GM19324 (cell line): ENCODE data around the gene RNF175.

Source experiments
- ATAC-seq: cut with Tn5 transposase; IDR thresholded peaks from one replicate; pipeline ENCODE4 v1.9.1; 2021; ENCODE audit warnings: mild to moderate bottlenecking, moderate library complexity; ENCODE audit not compliant: unreplicated experiment, low FRiP score

Gene RNF175

DNA sequence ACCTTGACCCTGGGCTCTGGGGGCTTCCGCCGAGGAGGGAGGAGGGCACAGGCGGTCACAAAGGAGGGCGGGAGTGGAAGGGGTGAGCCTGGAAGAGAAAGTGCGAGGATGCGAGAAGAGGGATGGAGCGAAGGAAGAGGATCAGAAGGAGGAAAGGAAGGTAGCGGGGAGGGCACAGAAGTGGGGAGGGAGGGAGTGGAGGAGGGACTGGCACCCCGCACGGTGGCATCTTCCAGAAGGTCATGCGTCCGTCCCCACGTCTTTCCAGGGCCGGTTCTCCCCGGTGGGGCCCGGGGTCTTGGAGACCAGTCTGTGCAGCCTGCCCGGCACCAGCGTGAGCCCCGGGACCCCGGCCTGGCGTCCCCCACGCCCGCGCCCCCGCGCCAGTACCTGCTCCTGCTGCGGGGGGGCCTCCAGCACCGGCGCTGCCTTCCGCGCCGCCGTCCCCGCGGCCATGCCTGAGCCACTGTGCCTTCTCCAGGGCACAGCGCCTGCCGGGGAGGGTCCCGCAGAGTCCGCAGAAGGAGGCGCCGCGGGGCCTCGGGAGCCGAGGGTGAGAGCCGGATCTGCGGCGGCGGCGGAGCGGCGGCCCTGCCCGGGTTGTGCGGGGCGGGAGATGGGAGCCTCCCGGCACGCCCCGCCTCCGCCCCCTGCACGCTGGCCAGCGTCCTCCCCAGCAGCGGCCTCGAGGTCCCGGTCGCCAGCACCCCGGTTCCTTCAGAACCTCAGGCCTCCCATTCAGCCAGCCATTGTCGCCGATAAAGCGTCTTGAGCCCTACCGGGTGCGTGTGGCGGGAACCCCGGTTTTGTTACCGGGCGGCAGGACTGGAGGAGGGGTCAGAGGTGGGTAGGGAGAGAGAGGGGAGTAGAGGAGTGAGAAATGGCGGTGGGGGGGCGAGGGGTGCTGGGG lies at the start of gene RNF175:
Gene RNF175 (minus strand): TSS at position 618 of the 910 bp plus-strand sequence. CDS start 162 bp downstream, at position 456.
- ATAC-seq: no peak

DNA sequence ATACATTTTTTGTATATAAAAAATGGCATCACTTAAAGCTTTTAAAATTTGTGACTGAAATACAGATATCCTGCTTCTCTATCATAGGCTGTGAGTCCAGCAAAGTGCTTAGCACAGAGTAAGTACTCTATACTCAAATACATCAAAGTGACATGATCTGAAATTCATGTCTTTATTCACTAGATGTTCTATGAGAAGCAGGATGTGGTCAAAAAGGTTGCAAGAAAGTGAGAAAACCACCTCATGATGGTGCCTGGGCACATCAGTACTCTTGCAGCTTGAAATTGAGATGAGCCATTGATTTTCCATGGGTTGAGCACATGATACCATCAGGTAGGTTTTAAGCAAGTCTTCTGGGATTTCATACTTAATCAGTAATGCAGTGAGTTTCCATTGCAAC lies 49.5 kb upstream of the RNF175 start:
- ATAC-seq: no peak

DNA sequence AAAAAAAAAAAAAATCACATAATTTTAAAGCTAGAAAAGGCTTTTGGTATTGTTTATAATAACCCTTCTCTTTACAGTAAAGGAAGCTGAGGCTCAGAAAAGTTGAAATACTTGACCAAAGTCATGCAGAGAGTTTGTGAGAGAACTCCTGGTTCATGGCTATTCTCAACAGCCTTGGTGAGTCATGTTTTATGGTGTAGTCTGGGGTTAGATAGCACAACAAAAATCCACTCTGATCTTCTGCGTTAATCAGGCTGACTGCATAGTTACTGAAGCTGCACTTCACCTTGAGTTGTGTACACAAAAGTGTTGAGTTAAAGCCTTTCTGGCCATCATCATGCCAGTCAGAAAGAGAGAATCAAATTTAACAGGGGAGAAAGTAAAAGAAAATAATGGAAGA lies 48.4 kb upstream of the RNF175 start:
- ATAC-seq: no peak

DNA sequence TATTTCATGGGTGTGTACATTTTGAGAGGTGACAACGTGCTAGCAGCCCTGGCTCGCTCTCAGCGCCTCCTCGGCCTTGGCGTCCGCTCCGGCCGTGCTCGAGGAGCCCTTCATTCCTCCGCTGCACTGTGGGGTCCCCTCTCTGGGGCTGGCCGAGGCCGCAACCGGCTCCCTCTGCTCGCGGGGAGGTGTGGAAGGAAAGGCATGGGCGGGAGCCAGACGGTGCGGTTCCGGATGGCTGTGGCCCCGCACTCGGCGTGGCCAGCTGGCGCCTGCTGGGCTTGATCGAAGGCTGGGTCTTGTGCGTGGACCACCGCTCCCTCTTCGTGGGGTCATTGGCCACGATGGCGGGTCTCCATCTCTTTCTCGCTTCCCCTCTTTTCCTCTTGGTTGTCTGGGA lies 46.2 kb upstream of the RNF175 start:
- ATAC-seq: no peak

DNA sequence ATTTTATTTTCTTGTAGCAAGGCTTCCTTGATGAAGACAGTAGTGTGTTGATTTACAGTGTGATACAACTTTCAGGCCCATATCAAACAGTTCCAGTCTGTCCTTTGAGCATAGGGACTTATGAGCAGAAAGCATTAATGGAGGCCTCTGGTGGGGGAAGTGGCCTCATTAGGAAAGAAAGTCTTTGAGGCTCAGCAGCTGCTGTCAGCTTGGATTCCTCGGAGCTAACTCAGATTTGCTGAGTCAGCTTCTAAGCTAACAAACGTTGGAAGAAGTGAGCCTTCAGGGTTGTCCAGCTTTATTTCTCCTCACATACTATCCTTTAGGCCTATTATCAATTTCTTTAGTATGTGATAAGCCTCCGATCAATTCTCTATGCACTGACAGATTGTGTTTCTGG lies 44.9 kb upstream of the RNF175 start:
- no peak for ATAC-seq

DNA sequence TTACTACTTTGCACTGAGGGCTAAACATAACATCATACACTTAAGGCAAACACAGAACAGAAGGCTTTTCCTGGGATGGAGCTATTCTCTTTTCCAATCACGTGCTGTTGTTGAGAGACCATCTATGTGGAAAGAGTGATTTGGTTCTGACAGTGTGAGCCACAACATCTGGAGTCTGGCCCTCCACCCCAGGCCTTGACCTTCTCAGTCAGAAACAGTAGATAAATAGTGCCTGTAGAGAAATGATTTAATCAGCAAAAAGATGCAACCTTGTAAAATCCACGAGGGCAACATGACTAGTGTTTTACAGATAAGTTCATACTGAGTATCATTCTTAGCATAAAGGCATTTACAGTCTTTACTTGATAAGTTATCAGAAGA lies 39.9 kb upstream of the RNF175 start:
- no peak for ATAC-seq

DNA sequence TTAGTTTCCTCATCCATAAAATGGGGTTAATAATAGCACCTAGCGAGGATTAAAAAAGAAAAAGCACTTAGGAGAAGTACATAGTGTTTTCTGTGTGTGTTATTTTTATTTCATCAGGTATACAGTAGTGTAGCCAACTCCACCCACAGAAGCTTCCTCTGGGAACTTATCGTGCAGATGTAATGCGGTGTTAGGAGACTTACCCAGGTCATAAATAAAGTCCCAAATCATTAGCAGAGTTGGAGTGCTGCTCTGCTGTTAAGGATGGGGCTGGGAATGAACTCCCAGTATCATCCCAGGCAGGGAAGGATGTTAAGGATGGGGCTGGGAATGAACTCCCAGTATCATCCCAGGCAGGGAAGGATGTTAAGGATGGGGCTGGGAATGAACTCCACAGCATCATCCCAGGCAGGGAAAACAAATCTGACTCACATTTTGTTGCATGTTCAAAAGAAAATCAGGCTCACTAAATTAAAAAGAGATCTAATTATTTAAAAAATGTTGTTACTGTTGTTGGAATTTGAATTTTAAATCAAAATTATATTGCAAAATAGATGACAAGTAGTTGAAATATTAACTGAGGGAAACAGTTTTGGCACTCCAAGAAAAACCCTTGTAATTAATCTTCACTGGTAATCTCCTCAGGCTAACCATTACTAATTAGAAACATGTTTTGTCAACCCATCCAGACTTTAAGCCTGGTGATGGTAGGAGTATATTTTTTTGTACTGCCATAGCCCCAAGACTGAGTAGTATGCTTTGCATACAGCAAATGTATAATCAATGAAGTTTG lies 39.3 kb upstream of the RNF175 start:
- no peak for ATAC-seq

DNA sequence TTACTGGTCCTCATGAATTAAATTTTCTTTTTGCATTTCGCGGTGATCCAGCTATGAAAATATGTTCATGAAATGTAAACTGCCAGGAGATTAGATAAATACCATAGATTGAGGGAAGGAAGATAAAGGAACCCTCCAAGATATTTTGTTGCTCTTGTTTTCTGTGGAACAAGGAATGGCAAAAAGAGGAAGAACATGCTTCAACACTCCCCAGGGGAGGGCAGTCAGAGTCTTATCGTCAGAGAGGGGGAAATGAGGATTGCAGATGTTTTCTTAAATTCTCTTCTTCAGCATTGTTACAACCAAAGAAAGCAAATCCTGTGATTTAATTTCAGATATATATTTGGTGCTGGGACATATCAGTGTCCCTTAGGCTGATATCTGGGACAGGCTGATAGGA lies 38.6 kb upstream of the RNF175 start:
- no peak for ATAC-seq

DNA sequence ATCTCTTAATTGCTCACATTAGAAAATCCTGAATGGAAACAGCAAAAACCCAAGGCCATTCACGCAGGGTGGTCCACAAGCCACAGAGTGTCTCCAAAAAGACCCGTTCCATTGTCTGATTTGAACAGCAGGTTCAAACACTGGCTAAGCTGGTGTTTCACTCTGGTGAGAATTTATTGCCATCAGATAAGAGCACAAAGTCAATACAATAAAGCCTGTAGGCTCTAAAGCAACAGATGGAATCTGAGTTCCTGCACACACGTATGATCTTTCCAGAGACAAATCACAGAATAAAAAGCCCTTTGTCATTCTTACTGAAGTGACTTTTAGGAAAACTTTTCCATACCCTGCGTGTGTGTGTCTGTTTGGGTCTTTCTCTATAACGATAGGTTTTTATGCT lies 34.2 kb upstream of the RNF175 start:
- ATAC-seq: no peak

DNA sequence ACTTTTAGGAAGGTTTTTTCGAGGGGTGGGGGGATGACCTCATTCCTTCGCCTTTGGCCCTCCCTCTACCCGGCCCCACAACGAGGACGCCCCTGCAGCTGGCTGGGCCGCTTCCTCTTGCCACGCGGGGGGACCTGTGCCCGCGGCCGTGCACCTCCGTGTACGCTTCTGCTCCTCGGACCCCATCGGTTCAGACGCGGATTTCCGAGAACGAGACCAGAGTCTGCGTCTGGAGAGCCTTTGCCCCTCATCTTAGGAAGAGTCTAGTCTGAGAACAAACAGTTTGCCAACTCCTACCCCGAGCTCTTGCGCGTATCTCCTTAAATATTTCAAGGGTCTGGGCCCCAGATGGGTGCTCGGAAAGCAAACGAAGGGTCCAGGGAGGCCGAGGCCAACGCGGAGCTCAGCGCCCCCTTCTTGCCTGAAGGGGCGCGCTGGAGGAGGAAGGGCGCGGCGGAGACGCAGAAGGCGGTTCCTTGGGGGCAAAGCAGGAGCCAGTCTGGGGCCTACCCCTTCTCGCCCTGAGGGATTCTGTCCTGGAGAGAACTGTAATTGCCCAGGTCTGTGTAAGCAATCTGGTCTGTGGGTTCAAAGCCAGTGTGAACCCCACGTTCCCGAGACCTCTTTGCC lies 32.9 kb upstream of the RNF175 start:
- no peak for ATAC-seq

DNA sequence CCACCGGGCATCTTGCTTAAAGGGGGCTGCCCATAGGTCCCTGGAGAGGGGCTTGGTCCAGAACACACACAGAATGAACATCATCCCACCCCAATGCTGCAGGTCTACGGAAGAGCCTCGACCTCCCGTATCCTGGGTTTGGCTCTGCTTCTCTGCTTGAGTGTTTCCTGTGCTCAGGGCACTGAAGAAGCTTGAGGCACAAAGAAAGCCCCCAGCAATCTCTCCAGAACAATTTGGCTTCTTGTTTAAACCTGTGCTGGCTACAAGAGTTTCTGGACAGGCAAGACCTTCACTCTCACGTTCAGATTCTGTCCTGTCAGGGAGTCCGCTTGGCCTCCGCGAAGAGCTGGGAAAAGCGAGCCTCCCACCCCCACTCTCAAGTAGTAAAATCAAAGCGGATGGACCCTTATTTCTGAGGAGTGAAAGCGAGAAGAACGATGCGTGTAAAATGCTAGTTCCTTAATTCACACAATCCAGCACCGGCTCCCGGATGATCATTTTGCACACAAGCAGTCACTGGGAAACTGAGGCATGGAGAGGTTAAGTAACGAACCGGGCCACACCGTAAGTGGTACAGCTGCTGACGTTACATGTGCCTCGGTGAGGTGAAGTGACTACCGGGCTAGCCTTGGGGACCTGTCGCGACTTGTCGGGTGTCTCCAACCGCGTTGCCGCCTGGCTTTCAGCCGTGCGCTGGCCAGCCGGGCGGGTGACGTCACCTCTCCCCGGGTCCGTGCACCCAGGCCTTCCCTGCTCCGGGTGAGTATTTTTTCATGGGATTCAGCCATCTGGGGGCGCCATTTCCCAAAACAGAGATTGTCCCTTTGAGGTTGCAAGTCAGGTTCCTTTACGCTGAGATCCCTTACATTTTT lies 32.2 kb upstream of the RNF175 start:
- no peak for ATAC-seq

DNA sequence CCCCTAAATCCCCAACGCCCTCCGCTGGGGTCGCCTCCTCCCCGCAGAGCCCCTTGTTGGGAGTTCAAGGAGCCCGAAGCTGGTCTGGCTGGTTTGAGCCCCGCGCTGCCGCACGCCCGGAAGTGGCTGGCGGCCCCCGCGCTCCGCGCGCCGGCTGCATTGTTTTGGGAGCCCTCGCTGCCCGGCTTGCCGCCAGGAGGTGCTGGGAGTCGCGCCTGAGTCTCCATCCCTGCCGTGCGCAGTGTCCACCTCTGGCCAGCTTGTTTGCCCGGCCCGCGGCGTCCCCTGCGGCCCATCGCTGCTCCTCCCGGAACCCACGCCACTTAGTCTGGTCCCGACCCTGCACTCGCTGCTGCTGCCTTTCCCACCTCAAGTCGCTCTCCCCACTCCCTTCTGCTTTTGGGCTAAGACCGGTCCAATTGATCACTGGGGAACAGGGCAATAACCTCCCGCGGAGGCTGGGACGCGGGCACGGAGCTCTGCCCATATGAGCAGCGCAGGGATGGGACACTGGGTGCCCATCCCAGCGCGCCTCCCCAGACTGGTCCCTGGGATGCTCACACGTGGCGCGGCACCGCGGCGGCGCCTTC lies 31.2 kb upstream of the RNF175 start:
- ATAC-seq: no peak

DNA sequence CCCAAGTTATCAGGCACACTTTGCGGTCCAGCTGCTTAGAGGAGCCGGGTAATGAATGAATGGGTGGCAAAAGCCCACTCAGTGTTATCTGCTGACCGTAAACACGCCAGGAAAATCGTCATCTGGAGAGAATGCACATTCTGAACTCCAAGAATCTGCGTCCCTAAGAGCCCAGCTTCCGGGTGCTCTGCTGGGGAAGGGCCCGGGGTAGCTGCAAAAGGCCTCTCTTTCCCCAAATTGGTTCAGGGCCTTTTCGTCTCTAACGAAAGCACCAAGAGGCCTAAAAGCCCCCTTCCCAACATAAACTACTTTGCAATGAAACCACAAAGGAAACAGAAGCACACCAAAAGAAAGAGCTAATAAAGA lies 30.7 kb upstream of the RNF175 start:
- ATAC-seq: no peak

DNA sequence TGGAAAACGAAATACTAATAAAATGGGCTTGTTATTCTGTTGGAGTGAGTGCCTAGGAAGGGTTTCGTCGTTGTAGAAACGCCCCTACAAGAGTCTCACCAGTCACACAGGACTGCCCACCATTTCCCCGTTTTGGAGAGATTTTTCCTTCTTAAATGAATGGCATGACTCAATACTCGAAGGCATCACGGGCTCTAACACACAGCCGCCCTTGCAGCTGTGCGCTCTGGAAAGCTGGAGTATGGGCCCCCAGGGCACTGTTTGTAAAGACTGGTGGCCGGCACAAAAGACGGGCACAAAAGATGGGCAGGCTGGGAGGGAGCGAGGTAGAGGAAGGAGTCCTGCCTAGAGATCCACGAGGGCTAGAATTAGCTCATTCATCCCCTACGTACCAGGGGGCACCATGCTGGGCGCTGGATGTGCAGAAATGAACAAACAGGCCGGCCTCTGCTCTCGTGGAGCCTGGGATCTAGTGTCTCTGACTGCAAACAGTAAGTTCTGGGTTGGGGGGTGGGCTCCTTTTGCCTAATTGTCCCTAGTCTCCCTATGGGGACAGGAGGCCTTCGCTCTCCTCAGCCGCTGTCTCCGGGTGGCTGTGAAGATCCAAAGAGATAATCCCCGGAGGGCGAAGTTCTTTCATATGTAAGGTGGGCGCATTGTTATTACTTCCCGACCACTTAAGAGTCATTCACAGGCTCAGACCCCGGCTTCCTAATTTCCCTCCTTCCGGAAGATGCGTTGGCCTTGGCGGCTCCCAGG lies 30.1 kb upstream of the RNF175 start:
- ATAC-seq: no peak

DNA sequence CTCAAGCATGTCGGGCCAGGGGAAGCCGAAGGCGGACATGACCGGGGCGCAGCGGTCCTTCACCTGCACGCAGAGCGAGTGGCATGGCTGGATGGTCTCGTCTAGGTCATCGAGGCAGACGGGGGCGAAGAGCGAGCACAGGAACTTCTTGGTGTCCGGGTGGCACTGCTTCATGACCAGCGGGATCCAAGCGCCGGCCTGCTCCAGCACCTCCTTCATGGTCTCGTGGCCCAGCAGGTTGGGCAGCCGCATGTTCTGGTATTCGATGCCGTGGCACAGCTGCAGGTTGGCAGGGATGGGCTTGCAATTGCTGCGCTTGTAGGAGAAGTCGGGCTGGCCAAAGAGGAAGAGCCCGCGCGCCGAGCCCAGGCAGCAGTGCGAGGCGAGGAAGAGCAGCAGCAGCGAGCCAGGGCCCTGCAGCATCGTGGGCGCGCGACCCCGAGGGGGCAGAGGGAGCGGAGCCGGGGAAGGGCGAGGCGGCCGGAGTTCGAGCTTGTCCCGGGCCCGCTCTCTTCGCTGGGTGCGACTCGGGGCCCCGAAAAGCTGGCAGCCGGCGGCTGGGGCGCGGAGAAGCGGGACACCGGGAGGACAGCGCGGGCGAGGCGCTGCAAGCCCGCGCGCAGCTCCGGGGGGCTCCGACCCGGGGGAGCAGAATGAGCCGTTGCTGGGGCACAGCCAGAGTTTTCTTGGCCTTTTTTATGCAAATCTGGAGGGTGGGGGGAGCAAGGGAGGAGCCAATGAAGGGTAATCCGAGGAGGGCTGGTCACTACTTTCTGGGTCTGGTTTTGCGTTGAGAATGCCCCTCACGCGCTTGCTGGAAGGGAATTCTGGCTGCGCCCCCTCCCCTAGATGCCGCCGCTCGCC lies 28.8 kb upstream of the RNF175 start, which contains the start of gene SFRP2:
Gene SFRP2 (minus strand): TSS at position 671 of the 864 bp plus-strand sequence. CDS start 248 bp downstream, at position 423.
- ATAC-seq: no peak

DNA sequence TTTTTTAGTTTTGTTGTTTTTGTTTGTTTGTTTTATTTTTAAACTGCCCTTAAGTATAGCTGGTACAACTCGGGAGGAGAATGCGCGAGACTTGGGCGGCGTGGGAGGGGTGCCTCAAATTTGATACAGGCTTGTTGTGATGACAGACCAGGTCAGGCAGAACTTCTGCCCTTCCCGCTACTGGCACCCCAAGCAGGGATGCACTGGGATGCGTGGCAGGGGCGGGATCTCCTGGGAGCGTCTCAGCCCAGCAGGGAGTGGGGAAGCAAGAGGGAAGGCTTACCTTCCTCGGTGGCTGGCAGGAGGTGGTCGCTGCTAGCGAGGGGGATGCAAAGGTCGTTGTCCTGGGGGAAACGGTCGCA lies 28.2 kb upstream of the RNF175 start:
- ATAC-seq: no peak

DNA sequence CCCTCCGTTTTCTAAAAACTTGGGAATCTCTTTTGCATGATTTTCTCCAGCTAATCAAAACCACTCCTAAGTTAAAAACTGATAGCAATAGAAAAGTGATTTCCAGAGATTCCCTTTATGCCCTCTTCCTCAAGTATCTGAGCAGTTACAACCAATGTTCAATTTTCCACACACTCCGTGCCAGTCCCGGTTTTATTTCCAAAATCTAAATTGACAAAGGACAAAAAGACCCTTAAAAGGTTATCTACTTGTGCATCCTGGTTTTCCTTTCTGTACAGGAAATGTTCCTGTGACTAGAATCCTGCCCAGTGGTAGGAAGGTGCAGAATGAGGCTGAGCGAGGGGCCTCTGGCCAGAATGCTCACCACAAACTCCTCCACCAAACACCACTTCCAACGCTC lies 27.8 kb upstream of the RNF175 start:
- ATAC-seq: no peak

DNA sequence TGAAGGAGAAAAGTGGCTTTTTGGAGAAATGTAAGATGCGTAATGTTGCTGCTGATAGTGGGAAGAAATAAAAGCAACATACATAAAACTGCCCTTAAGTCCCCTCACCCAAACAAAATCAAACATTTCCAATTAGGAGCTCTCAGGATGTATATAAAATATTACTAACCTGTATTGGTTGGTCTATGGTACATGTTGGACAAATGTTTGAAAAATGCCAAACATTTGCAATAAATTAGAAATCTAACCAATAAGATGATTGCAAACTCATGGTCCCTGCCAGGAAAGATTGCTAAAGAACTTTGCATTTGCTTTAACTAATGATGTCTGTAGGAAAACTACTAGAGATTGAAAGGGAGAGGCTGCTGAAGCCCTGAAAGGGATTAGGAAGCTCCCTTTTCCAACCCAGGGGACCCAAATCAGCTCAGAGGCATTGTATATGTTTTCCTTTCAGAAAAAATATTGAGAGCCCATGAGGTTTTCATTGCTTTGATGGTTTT lies 27.3 kb upstream of the RNF175 start:
- no peak for ATAC-seq
